Transverse colon (tissue), 4 donors: Measurements from ENCODE around the gene MCC. TPM values are rescaled to one million over a fixed set of nuclear protein-coding genes. Genes with fewer than 3 reads are reported as not detected.

Source experiments
- DNase-seq: peaks from one replicate; pipeline ENCODE4 v3.0.0-alpha.2; 2019
- H3K27ac ChIP-seq, 4 donors: fragments of 200-600 bp; sonication (generic); 2 replicates each; pipeline ENCODE4 v1.5.1; 2016 to 2018; ENCODE audit warnings: inconsistent platforms in 4 of 4
- H3K27me3 ChIP-seq: fragments of 200-600 bp; sonication (generic); 2 replicates; pipeline ENCODE4 v1.5.1; 2017; ENCODE audit warnings: inconsistent platforms
- H3K36me3 ChIP-seq, 4 donors: fragments of 200-600 bp; sonication (generic); 2 replicates each; pipeline ENCODE4 v1.5.1; 2017 to 2019; ENCODE audit warnings: inconsistent platforms in 4 of 4
- H3K4me1 ChIP-seq, 4 donors: fragments of 200-600 bp; sonication (generic); 2 replicates each; pipeline ENCODE4 v1.5.1; 2017 to 2020; ENCODE audit warnings: inconsistent platforms in 4 of 4
- H3K4me3 ChIP-seq, 4 donors: fragments of 200-600 bp; sonication (generic); 1 replicate in 1 of 4; 2 replicates in 3 of 4; pipeline versions ENCODE4 v1.5.1 to v1.6.1; 2017 to 2019; ENCODE audit warnings: inconsistent platforms in 4 of 4
- H3K9me3 ChIP-seq, 2 donors: fragments of 200-600 bp; sonication (generic); 2 replicates each; pipeline ENCODE4 v1.5.1; 2017 to 2019; ENCODE audit warnings: inconsistent platforms in 2 of 2
- CTCF ChIP-seq, 5 experiments: fragments of 200-600 bp in 3 of 5; fragments of 450-650 bp in 2 of 5; sonication (generic) in 3 of 5; IDR thresholded peaks; 1 replicate in 2 of 5; 2 replicates in 3 of 5; pipeline ENCODE4 v1.5.1; 2016 to 2017; ENCODE audit warnings: antibody characterized with exemption in 5 of 5, inconsistent platforms in 3 of 5, mild to moderate bottlenecking in 2 of 5, moderate library complexity in 1 of 5
- EP300 ChIP-seq: sonication (generic); formaldehyde crosslinking; IDR thresholded peaks from one replicate; pipeline ENCODE4 v1.6.1; 2017; ENCODE audit warnings: antibody characterized with exemption, low read depth
- POLR2A ChIP-seq: fragments of 450-650 bp; IDR thresholded peaks from one replicate; pipeline ENCODE4 v1.6.1; 2016; ENCODE audit warnings: antibody characterized with exemption, mild to moderate bottlenecking, moderate library complexity
- POLR2AphosphoS5 ChIP-seq, 3 donors: sonication (generic); formaldehyde crosslinking; IDR thresholded peaks; one replicate each; pipeline ENCODE4 v1.6.1; 2016; ENCODE audit warnings: antibody characterized with exemption in 3 of 3
- WGBS, 2 donors: methylation state at CpG; one replicate each; pipeline ENCODE4 v1.1.5; 2018; ENCODE audit warnings: low coverage in 1 of 2; 5-methylcytosine and 5-hydroxymethylcytosine counted together
- in situ Hi-C, 4 donors: fragments of 200-750 bp; cut with MboI; loops; one replicate each; pipeline versions ENCODE4 v1.15.0 to v1.15.1; 2017; ENCODE audit warnings: low sequenced_read_pairs in 3 of 4, low pct_ligation_motif_present in 1 of 4, low pct_unique_long_range_greater_than_20kb in 1 of 4
- intact Hi-C: fragments of 100-400 bp; cut with DNase I; formaldehyde crosslinking; loops from one replicate; pipeline ENCODE4 v1.15.1; 2023; ENCODE audit warnings: low total_unique reads
- total RNA-seq, 4 donors: library from RNA; depleted of rRNA; stranded (reverse); fragments of >200 nt; gene quantifications; one replicate each; pipeline ENCODE4 v1.1.0, GENCODE V29; 2016

The MCC gene
- total RNA-seq, 4 donors from 2014 or later: 2.6 to 28.4 (median 16.4) TPM

GRCh38 chr5:113125371-113125770, 362.9 kb downstream of the MCC start:
- Histone ChIP-seq H3K27me3 (no peaks in the 10 kb centered on the region), H3K36me3 (no peaks in the 10 kb centered on the region), H3K4me3 (no peak overlapping the region), H3K4me1 (no peaks in the 10 kb centered on the region), H3K9me3 (no peaks in the 10 kb centered on the region), H3K27ac (no peak overlapping the region)
- WGBS, 2 donors: 67 to 70% methylated on average over 3 to 4 of the region's 4 CpGs
- intact Hi-C loops: no loop called here
- in situ Hi-C loops: no loop called here
- no peak for DNase-seq
- TF ChIP-seq EP300 (no peak), POLR2A (no peak)

GRCh38 chr5:113124914-113125313, 363.3 kb downstream of the MCC start:
- no peak overlapping the region for H3K4me3 ChIP-seq

GRCh38 chr5:113124265-113124664, 364.0 kb downstream of the MCC start:
- Histone ChIP-seq H3K27ac (no peak overlapping the region), H3K4me3 (no peak overlapping the region), H3K36me3 (no peaks in the 10 kb centered on the region), H3K4me1 (peaks cover 0 to 4% (median 0%) of the 10 kb centered on the region in 4 donors), H3K9me3 (no peaks in the 10 kb centered on the region), H3K27me3 (no peaks in the 10 kb centered on the region)
- no peak for TF ChIP-seq CTCF (IDR thresholded peaks at IDR 0.05)
- no peak for TF ChIP-seq POLR2A
- TF ChIP-seq EP300: no peak
- TF ChIP-seq POLR2AphosphoS5 (IDR thresholded peaks at IDR 0.05): no peak
- in situ Hi-C loops (no loop called here), intact Hi-C loops (no loop called here)
- 60 to 68% methylated on average over 3 of the region's 3 CpGs for WGBS, 2 donors
- DNase-seq: no peak

More at GRCh38 chr5:113124914-113125313, 363.3 kb downstream of the MCC start:
- Histone ChIP-seq H3K36me3 (no peaks in the 10 kb centered on the region), H3K4me1 (no peaks in the 10 kb centered on the region), H3K27me3 (no peaks in the 10 kb centered on the region), H3K27ac (no peak overlapping the region), H3K9me3 (no peaks in the 10 kb centered on the region)
- TF ChIP-seq POLR2A (no peak), EP300 (no peak), CTCF (IDR thresholded peaks at IDR 0.05) (no peak), POLR2AphosphoS5 (IDR thresholded peaks at IDR 0.05) (no peak)
- 67 to 87% methylated on average over 1 to 4 of the region's 4 CpGs for WGBS, 2 donors
- in situ Hi-C loops (no loop called here), intact Hi-C loops (no loop called here)
- no peak for DNase-seq

- no peak for DNase-seq
- Histone ChIP-seq H3K9me3 (no peaks in the 10 kb centered on the region), H3K27me3 (no peaks in the 10 kb centered on the region), H3K27ac (no peak overlapping the region), H3K4me1 (peaks cover 0 to 11% (median 0%) of the 10 kb centered on the region in 4 donors), H3K36me3 (no peaks in the 10 kb centered on the region), H3K4me3 (no peak overlapping the region)
- 88% methylated on average over 3 to 4 of the region's 4 CpGs for WGBS, 2 donors
- intact Hi-C loops: no loop called here
- in situ Hi-C loops: no loop called here
- no peak for TF ChIP-seq EP300
Observed at GRCh38 chr5:113123618-113124017, 364.6 kb downstream of the MCC start.

- in situ Hi-C loops (no loop called here), intact Hi-C loops (loop anchor here (1.0 kb wide), 1 partner anchor 172 kb away; no protein-coding TSS in a partner anchor)
- DNase-seq: no peak
- Histone ChIP-seq H3K4me1 (peaks cover 0 to 13% (median 0%) of the 10 kb centered on the region in 4 donors), H3K27ac (no peak overlapping the region), H3K4me3 (no peak overlapping the region), H3K36me3 (no peaks in the 10 kb centered on the region), H3K9me3 (no peaks in the 10 kb centered on the region), H3K27me3 (no peaks in the 10 kb centered on the region)
- TF ChIP-seq POLR2A: no peak
- no peak for TF ChIP-seq POLR2AphosphoS5 (IDR thresholded peaks at IDR 0.05)
- no peak for TF ChIP-seq EP300
- no peak for TF ChIP-seq CTCF (IDR thresholded peaks at IDR 0.05)
Observed at GRCh38 chr5:113122053-113122452, 366.2 kb downstream of the MCC start.
